GM23248 (cell line): ENCODE data around the gene YIF1B. TPM values are rescaled to one million over a fixed set of nuclear protein-coding genes. Genes with fewer than 3 reads are reported as not detected.
A peak's percentile ranks its signal among the peaks of the same experiment; 100 is the strongest.

ENCODE experiments used
- DNase-seq: peaks from one replicate; pipeline ENCODE4 v3.0.0-alpha.2; 2015
- H2AFZ ChIP-seq: fragments of 200-600 bp; sonication (generic); 2 replicates; pipeline ENCODE4 v1.6.1; 2016; ENCODE audit warnings: antibody characterized with exemption
- H3F3A ChIP-seq: fragments of 200-600 bp; sonication (generic); 2 replicates; pipeline ENCODE4 v1.6.1; 2016; ENCODE audit warnings: mild to moderate bottlenecking, antibody characterized with exemption, mixed run types; ENCODE audit not compliant: insufficient read depth
- H3K27ac ChIP-seq: fragments of 200-600 bp; sonication (generic); 2 replicates; pipeline ENCODE4 v1.5.1; 2016; ENCODE audit warnings: mild to moderate bottlenecking
- H3K27me3 ChIP-seq: fragments of 200-600 bp; sonication (generic); replicated peaks from 2 replicates; pipeline ENCODE4 v1.6.1; 2016; ENCODE audit warnings: mild to moderate bottlenecking; ENCODE audit not compliant: insufficient read depth
- H3K36me3 ChIP-seq: fragments of 200-600 bp; sonication (generic); 2 replicates; pipeline ENCODE4 v1.6.1; 2016; ENCODE audit warnings: low read depth, mild to moderate bottlenecking
- H3K4me1 ChIP-seq: fragments of 200-600 bp; sonication (generic); 2 replicates; pipeline ENCODE4 v1.6.1; 2016; ENCODE audit warnings: mild to moderate bottlenecking; ENCODE audit not compliant: insufficient read depth
- H3K4me2 ChIP-seq: fragments of 200-600 bp; sonication (generic); one replicate; pipeline ENCODE4 v1.6.1; 2016; ENCODE audit warnings: mild to moderate bottlenecking; ENCODE audit not compliant: unreplicated experiment
- H3K4me3 ChIP-seq: fragments of 200-600 bp; sonication (generic); 2 replicates; pipeline ENCODE4 v1.5.1; 2016; ENCODE audit warnings: mild to moderate bottlenecking
- H3K79me2 ChIP-seq: fragments of 200-600 bp; sonication (generic); 2 replicates; pipeline ENCODE4 v1.6.1; 2016; ENCODE audit warnings: mild to moderate bottlenecking; ENCODE audit not compliant: insufficient read depth
- H3K9ac ChIP-seq: fragments of 200-600 bp; sonication (generic); 2 replicates; pipeline ENCODE4 v1.6.1; 2016; ENCODE audit warnings: mild to moderate bottlenecking
- H3K9me2 ChIP-seq: fragments of 200-600 bp; sonication (generic); 2 replicates; pipeline ENCODE4 v1.6.1; 2016; ENCODE audit warnings: mixed run types, mild to moderate bottlenecking, moderate library complexity; ENCODE audit not compliant: insufficient read depth
- H3K9me3 ChIP-seq: fragments of 200-600 bp; sonication (generic); one replicate; pipeline ENCODE4 v1.6.1; 2017; ENCODE audit warnings: low read depth
- H4K20me1 ChIP-seq: fragments of 200-600 bp; sonication (generic); 2 replicates; pipeline ENCODE4 v1.6.0; 2016; ENCODE audit not compliant: insufficient read depth
- EZH2 ChIP-seq: fragments of 200-600 bp; sonication (generic); IDR thresholded peaks from 2 replicates; pipeline ENCODE4 v1.6.1; 2018; ENCODE audit warnings: antibody characterized with exemption, mild to moderate bottlenecking; ENCODE audit not compliant: insufficient read depth, poor library complexity, severe bottlenecking
- EZH2phosphoT487 ChIP-seq: fragments of 200-600 bp; sonication (generic); IDR thresholded peaks from 2 replicates; pipeline ENCODE4 v1.6.1; 2018; ENCODE audit warnings: antibody characterized with exemption, moderate library complexity, mild to moderate bottlenecking, low read depth; ENCODE audit not compliant: insufficient read depth
- WGBS, 2 experiments: methylation state at CpG; one replicate each; pipeline ENCODE4 v1.1.6; 2015 to 2017; ENCODE audit warnings: low lambda C conversion rate in 2 of 2, low coverage in 1 of 2; ENCODE audit errors: missing lambda C conversion rate in 2 of 2; 5-methylcytosine and 5-hydroxymethylcytosine counted together
- in situ Hi-C: fragments of 300-500 bp; cut with MboI; formaldehyde crosslinking; loops from 2 replicates; pipeline ENCODE4 v1.15.0; 2020
- polyA plus RNA-seq: library from polyadenylated mRNA; unstranded; fragments of >200 nt; fragmentation: Nextera tagmentation; extraction: Ambion mirVana; gene quantifications from 2 replicates; pipeline ENCODE4 v1.2.1, GENCODE V29; 2016
- total RNA-seq: library from RNA; depleted of rRNA; stranded (reverse); fragments of >200 nt; shearing (Covaris generic); gene quantifications from 2 replicates; pipeline ENCODE4 v1.2.3, GENCODE V29; 2014

The YIF1B gene
- total and polyA plus RNA-seq, 2 experiments from 2014 or later, result 162 to 191 TPM

DNA sequence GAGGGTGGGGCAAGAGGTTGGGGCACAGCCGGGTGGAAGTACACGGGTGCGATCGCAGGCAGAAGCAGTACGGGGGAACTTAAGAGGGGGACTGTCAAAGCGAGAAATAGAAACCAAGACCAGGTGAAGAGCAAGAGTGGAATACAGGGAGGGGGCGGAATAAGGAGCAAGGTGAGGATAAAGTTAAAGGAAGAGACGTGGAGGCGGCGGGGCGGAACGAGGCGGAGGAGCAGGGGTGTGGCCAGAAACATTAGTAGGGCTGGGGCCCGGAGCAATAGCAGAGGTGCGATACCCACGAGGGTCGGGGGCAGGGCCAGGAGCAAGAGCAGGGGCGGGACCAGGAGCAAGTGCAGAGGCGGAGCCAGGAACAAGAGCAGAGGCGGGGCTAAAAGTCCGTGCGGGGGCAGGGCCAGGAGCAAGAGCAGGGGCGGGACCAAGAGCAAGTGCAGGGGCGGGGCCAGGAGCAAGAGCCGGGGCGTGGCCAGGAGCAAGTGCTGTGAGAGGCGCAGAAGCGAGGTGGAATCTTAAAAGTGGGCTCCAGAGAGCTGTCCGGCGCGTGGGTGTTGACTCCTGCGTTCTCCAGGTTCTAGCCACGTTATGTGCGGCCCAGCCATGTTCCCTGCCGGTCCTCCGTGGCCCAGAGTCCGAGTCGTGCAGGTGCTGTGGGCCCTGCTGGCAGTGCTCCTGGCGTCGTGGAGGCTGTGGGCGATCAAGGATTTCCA is 21.1 kb upstream of the YIF1B start:
- Histone ChIP-seq H3K27me3 (no peaks in the 10 kb centered on the region), H3K9ac (peak overlapping the region; percentile 65), H3K9me2 (no peaks in the 10 kb centered on the region), H2AFZ (peak overlapping the region; percentile 99), H3K79me2 (no peaks in the 10 kb centered on the region), H3K36me3 (no peaks in the 10 kb centered on the region), H4K20me1 (no peaks in the 10 kb centered on the region), H3K4me2 (peak overlapping the region; percentile 93), H3K9me3 (no peaks in the 10 kb centered on the region), H3K4me1 (no peaks in the 10 kb centered on the region), H3F3A (peaks cover 2% of the 10 kb centered on the region; the same call in 1 of the 2 replicates), H3K27ac (peak overlapping the region; percentile 44), H3K4me3 (peak overlapping the region; percentile 87)
- in situ Hi-C loops, result no loop called here
- TF ChIP-seq EZH2, result no peak
- no peak for TF ChIP-seq EZH2phosphoT487
- DNase-seq, result peak; percentile 97
- 6 to 10% methylated on average over 32 to 41 of the region's 41 CpGs for WGBS, 2 experiments

- in situ Hi-C loops, result no loop called here
- peak; percentile 98 for DNase-seq
- H3K4me1 ChIP-seq, result no peaks in the 10 kb centered on the region
- WGBS, 2 experiments, result 1 to 2% methylated on average over 11 to 52 of the region's 52 CpGs
- no peaks in the 10 kb centered on the region for H3K9me3 ChIP-seq
- TF ChIP-seq EZH2phosphoT487, result no peak
- TF ChIP-seq EZH2, result no peak
- H3K4me3 ChIP-seq, result peak overlapping the region; percentile 87
- peak overlapping the region; percentile 93 for H3K4me2 ChIP-seq
- H3K9me2 ChIP-seq, result no peaks in the 10 kb centered on the region
- H3K9ac ChIP-seq, result peak overlapping the region; percentile 65
- H3F3A ChIP-seq, result peaks cover 9% of the 10 kb centered on the region; the same call in 1 of the 2 replicates
- H4K20me1 ChIP-seq, result no peaks in the 10 kb centered on the region
- H3K36me3 ChIP-seq, result no peaks in the 10 kb centered on the region
- H3K27ac ChIP-seq, result peak overlapping the region; percentile 51
- H2AFZ ChIP-seq, result peak overlapping the region; percentile 99
- H3K27me3 ChIP-seq, result no peaks in the 10 kb centered on the region
- H3K79me2 ChIP-seq, result no peaks in the 10 kb centered on the region
Measured at GRCh38 chr19:38335949-38336637, 20.3 kb upstream of the YIF1B start.

DNA sequence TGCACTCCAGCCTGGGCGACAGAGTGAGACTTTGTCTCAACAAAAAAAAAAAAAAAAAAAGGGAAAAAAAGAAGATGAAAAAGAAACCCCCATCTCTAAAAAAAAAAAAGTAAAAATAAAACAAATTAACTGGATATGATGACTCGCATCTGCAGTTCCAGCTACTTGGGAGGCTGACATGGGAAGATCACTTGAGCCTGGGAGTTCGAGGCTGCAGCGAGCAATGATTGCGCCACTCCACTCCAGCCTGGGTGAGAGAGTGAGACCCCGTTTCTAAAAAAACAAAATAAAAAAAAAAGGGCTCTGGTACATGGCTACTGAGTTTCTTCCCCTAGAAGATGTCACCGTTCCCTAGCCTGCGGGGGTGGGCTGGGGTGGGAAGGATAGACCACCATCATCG is 17.5 kb upstream of the YIF1B start:
- Histone ChIP-seq H3K4me3 (no peak overlapping the region), H3K9ac (no peak overlapping the region), H4K20me1 (no peaks in the 10 kb centered on the region), H3K36me3 (0 out of 2 replicates have a peak, but pooled peaks cover 5% of the 10 kb centered on the region), H3K4me1 (no peaks in the 10 kb centered on the region), H3K9me3 (no peaks in the 10 kb centered on the region), H3K79me2 (no peaks in the 10 kb centered on the region), H3K9me2 (no peaks in the 10 kb centered on the region), H3K27ac (no peak overlapping the region), H3K4me2 (no peak overlapping the region), H3K27me3 (no peaks in the 10 kb centered on the region), H2AFZ (no peak overlapping the region), H3F3A (peaks cover 10% of the 10 kb centered on the region; the same call in 1 of the 2 replicates)
- in situ Hi-C loops, result loop anchor here (5.0 kb wide), 1 partner anchor 81 kb away; no protein-coding TSS in a partner anchor
- peak; percentile 36 for DNase-seq
- no peak for TF ChIP-seq EZH2
- TF ChIP-seq EZH2phosphoT487, result no peak
- 76 to 80% methylated on average over 8 to 9 of the region's 9 CpGs for WGBS, 2 experiments

GRCh38 chr19:38331728-38332127 is 16.0 kb upstream of the YIF1B start:
- in situ Hi-C loops, result loop anchor here (5.0 kb wide), 1 partner anchor 79 kb away; no protein-coding TSS in a partner anchor
- no peak overlapping the region for H3K9ac ChIP-seq

More at GRCh38 chr19:38331728-38332127, 16.0 kb upstream of the YIF1B start:
- Histone ChIP-seq H3K4me1 (no peaks in the 10 kb centered on the region), H3K27me3 (no peaks in the 10 kb centered on the region), H3K36me3 (peaks cover 20% of the 10 kb centered on the region; the same call in 1 of the 2 replicates), H3K4me3 (no peak overlapping the region), H4K20me1 (no peaks in the 10 kb centered on the region), H3F3A (peaks cover 10% of the 10 kb centered on the region; the same call in 1 of the 2 replicates), H3K4me2 (no peak overlapping the region), H3K9me2 (no peaks in the 10 kb centered on the region), H3K9me3 (no peaks in the 10 kb centered on the region), H3K79me2 (no peaks in the 10 kb centered on the region), H2AFZ (no peak overlapping the region), H3K27ac (no peak overlapping the region)
- 65 to 69% methylated on average over 1 of the region's 1 CpG for WGBS, 2 experiments
- TF ChIP-seq EZH2phosphoT487, result no peak
- no peak for TF ChIP-seq EZH2
- no peak for DNase-seq
